WTC11 (cell line): ENCODE results near the gene CHRNA3. TPM values are rescaled to one million over a fixed set of nuclear protein-coding genes. Genes with fewer than 3 reads are reported as not detected.
A peak's percentile ranks its signal among the peaks of the same experiment; 100 is the strongest.

Source experiments
- ATAC-seq: fragments of 200-7000 bp; cut with Tn5 transposase; 2 replicates; pipeline ENCODE4 v1.10.0; 2021; ENCODE audit warnings: mild to moderate bottlenecking, moderate library complexity
- CTCF ChIA-PET: fragments of 300-600 bp; sonication (Branson Sonifier 250); formaldehyde crosslinking; loops from one replicate; lab custom pipeline; 2021; ENCODE audit warnings: antibody characterized with exemption; lab: Charles Lee
- POLR2A ChIA-PET: fragments of 350-600 bp; sonication (Branson Sonifier 250); formaldehyde crosslinking; loops from one replicate; lab custom pipeline; 2021; ENCODE audit warnings: antibody characterized with exemption; lab: Charles Lee
- DNase-seq: peaks from one replicate; pipeline ENCODE4 v3.0.0; 2021; ENCODE audit warnings: low spot score
- H3K27ac Mint-ChIP-seq: 2 replicates; pipeline ENCODE4 v1.8.0; 2021; ENCODE audit warnings: mixed read lengths
- H3K27me3 Mint-ChIP-seq: 2 replicates; pipeline ENCODE4 v1.8.0; 2021; ENCODE audit warnings: low read depth, mild to moderate bottlenecking, moderate library complexity, mixed read lengths
- H3K36me3 Mint-ChIP-seq: 2 replicates; pipeline ENCODE4 v1.8.0; 2021; ENCODE audit warnings: mixed read lengths
- H3K4me1 Mint-ChIP-seq: 2 replicates; pipeline ENCODE4 v1.8.0; 2022; ENCODE audit warnings: mixed read lengths
- H3K4me3 Mint-ChIP-seq: 2 replicates; pipeline ENCODE4 v1.8.0; 2021; ENCODE audit warnings: mild to moderate bottlenecking, moderate library complexity, mixed read lengths
- H3K9me3 Mint-ChIP-seq: 2 replicates; pipeline ENCODE4 v1.8.0; 2021; ENCODE audit warnings: mixed read lengths
- ATF1 ChIP-seq: sonication (generic); formaldehyde crosslinking; IDR thresholded peaks from 2 replicates; pipeline ENCODE4 v1.8.1; 2023; ENCODE audit warnings: mild to moderate bottlenecking, moderate library complexity, missing genetic modification reagents
- ATF6 ChIP-seq: sonication (generic); formaldehyde crosslinking; IDR thresholded peaks from 2 replicates; pipeline ENCODE4 v1.8.1; 2023; ENCODE audit warnings: mild to moderate bottlenecking, missing genetic modification reagents
- ELF4 ChIP-seq: sonication (generic); formaldehyde crosslinking; IDR thresholded peaks from 2 replicates; pipeline ENCODE4 v1.8.1; 2022; ENCODE audit warnings: low read depth, mild to moderate bottlenecking, moderate library complexity, missing genetic modification reagents
- ESRRA ChIP-seq: sonication (generic); formaldehyde crosslinking; IDR thresholded peaks from 2 replicates; pipeline ENCODE4 v1.8.1; 2022; ENCODE audit warnings: mild to moderate bottlenecking, missing genetic modification reagents, borderline replicate concordance
- ETV6 ChIP-seq: sonication (generic); formaldehyde crosslinking; IDR thresholded peaks from 2 replicates; pipeline ENCODE4 v1.8.1; 2022; ENCODE audit warnings: mild to moderate bottlenecking, missing genetic modification reagents
- FOXJ3 ChIP-seq: sonication (generic); formaldehyde crosslinking; IDR thresholded peaks from 2 replicates; pipeline ENCODE4 v1.9.0; 2021; ENCODE audit warnings: missing genetic modification reagents, mild to moderate bottlenecking, borderline replicate concordance
- FOXK1 ChIP-seq: sonication (generic); formaldehyde crosslinking; IDR thresholded peaks from 2 replicates; pipeline ENCODE4 v1.8.0; 2022; ENCODE audit warnings: mild to moderate bottlenecking, moderate library complexity, missing genetic modification reagents
- NR1H2 ChIP-seq: sonication (generic); formaldehyde crosslinking; IDR thresholded peaks from 2 replicates; pipeline ENCODE4 v1.9.0; 2021; ENCODE audit warnings: mild to moderate bottlenecking, moderate library complexity, missing genetic modification reagents
- PRRX2 ChIP-seq: fragments of 250-450 bp; sonication (Bioruptor Pico); IDR thresholded peaks from 2 replicates; pipeline ENCODE4 v1.8.0; 2021; ENCODE audit warnings: mild to moderate bottlenecking
- SMAD4 ChIP-seq: sonication (generic); formaldehyde crosslinking; IDR thresholded peaks from 2 replicates; pipeline ENCODE4 v1.8.0; 2022; ENCODE audit warnings: mild to moderate bottlenecking, missing genetic modification reagents
- SOX15 ChIP-seq: fragments of 250-450 bp; sonication (Bioruptor Pico); IDR thresholded peaks from 2 replicates; pipeline ENCODE4 v1.9.0; 2021; ENCODE audit warnings: mild to moderate bottlenecking
- SP1 ChIP-seq: sonication (generic); formaldehyde crosslinking; conservative IDR thresholded peaks from 2 replicates; pipeline ENCODE4 v1.8.1; 2022; ENCODE audit warnings: missing genetic modification reagents
- TP53 ChIP-seq: sonication (generic); formaldehyde crosslinking; IDR thresholded peaks from 2 replicates; pipeline ENCODE4 v1.8.1; 2023; ENCODE audit warnings: mild to moderate bottlenecking, missing genetic modification reagents
- ZBTB21 ChIP-seq: sonication (generic); formaldehyde crosslinking; IDR thresholded peaks from 2 replicates; pipeline ENCODE4 v1.8.1; 2023; ENCODE audit warnings: mild to moderate bottlenecking, missing genetic modification reagents, borderline replicate concordance
- ZNF138 ChIP-seq: sonication (generic); formaldehyde crosslinking; conservative IDR thresholded peaks from 2 replicates; pipeline ENCODE4 v1.8.1; 2022; ENCODE audit warnings: mild to moderate bottlenecking, moderate library complexity, missing genetic modification reagents
- total RNA-seq: library from RNA; stranded (reverse); gene quantifications from 3 replicates; pipeline ENCODE4 v1.2.3, GENCODE V29; 2021
- TF ChIP-seq, protein P1 (sequence below): sonication (generic); formaldehyde crosslinking; IDR thresholded peaks from 2 replicates; pipeline ENCODE4 v1.8.1; 2023; ENCODE audit warnings: mild to moderate bottlenecking, missing genetic modification reagents, borderline replicate concordance
- TF ChIP-seq, protein P2 (sequence below): sonication (generic); formaldehyde crosslinking; IDR thresholded peaks from 2 replicates; pipeline ENCODE4 v1.8.0; 2022; ENCODE audit warnings: mild to moderate bottlenecking, missing genetic modification reagents
- TF ChIP-seq, protein P3 (sequence below): sonication (generic); formaldehyde crosslinking; conservative IDR thresholded peaks from 2 replicates; pipeline ENCODE4 v1.8.1; 2022; ENCODE audit warnings: mild to moderate bottlenecking, missing genetic modification reagents
- TF ChIP-seq, protein P4 (sequence below): sonication (generic); formaldehyde crosslinking; IDR thresholded peaks from 2 replicates; pipeline ENCODE4 v1.8.1; 2023; ENCODE audit warnings: mild to moderate bottlenecking, moderate library complexity, missing genetic modification reagents

The CHRNA3 gene
- total RNA-seq, 1 experiment from 2014 or later: 4.4 TPM

- TF ChIP-seq ELF4 (no peak), SP1 (no peak), ETV6 (CRISPR knock-in tag) (no peak)
- TF ChIP-seq, protein P1, sequence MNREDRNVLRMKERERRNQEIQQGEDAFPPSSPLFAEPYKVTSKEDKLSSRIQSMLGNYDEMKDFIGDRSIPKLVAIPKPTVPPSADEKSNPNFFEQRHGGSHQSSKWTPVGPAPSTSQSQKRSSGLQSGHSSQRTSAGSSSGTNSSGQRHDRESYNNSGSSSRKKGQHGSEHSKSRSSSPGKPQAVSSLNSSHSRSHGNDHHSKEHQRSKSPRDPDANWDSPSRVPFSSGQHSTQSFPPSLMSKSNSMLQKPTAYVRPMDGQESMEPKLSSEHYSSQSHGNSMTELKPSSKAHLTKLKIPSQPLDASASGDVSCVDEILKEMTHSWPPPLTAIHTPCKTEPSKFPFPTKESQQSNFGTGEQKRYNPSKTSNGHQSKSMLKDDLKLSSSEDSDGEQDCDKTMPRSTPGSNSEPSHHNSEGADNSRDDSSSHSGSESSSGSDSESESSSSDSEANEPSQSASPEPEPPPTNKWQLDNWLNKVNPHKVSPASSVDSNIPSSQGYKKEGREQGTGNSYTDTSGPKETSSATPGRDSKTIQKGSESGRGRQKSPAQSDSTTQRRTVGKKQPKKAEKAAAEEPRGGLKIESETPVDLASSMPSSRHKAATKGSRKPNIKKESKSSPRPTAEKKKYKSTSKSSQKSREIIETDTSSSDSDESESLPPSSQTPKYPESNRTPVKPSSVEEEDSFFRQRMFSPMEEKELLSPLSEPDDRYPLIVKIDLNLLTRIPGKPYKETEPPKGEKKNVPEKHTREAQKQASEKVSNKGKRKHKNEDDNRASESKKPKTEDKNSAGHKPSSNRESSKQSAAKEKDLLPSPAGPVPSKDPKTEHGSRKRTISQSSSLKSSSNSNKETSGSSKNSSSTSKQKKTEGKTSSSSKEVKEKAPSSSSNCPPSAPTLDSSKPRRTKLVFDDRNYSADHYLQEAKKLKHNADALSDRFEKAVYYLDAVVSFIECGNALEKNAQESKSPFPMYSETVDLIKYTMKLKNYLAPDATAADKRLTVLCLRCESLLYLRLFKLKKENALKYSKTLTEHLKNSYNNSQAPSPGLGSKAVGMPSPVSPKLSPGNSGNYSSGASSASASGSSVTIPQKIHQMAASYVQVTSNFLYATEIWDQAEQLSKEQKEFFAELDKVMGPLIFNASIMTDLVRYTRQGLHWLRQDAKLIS (CRISPR knock-in tag): no peak
- Mint-ChIP-seq H3K4me1 (no peaks in the 10 kb centered on the region), H3K9me3 (peaks cover 33% of the 10 kb centered on the region), H3K27ac (peak overlapping the region; percentile 34; the same call in 1 of the 2 replicates), H3K4me3 (no peak overlapping the region), H3K36me3 (peaks cover 38% of the 10 kb centered on the region), H3K27me3 (peaks cover 27% of the 10 kb centered on the region)
- ChIA-PET CTCF (no interaction called here), POLR2A (no interaction called here)
- DNase-seq (no peak), ATAC-seq (no peak)
Measured at GRCh38 chr15:78603467-78603866, 17.3 kb downstream of the CHRNA3 start.

DNA sequence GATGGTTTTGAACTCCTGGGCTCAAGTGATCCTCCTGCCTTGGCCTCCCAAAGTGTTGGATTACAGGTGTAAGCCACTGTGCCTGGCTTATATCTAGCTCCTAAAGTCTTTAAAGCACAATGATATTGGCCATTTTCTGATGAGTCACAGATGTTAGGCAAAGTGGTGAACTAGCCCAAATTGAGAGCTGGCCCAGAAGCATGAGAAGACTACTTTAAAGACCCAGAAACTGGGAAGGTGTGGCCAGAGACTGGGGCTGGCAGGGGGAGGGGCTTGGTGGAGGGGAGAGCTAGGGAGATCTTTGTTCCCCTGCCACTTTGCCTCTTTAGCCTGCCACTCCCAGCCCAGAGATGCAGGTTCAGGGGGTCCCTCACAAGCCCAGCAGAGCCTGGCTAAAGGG is 21.6 kb downstream of the CHRNA3 start:
- no peak overlapping the region for H3K4me3 Mint-ChIP-seq
- peak; percentile 63 for ATAC-seq
- no peak for DNase-seq
- TF ChIP-seq, protein P2, sequence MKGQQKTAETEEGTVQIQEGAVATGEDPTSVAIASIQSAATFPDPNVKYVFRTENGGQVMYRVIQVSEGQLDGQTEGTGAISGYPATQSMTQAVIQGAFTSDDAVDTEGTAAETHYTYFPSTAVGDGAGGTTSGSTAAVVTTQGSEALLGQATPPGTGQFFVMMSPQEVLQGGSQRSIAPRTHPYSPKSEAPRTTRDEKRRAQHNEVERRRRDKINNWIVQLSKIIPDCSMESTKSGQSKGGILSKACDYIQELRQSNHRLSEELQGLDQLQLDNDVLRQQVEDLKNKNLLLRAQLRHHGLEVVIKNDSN (CRISPR knock-in tag): no peak
- TF ChIP-seq PRRX2 (CRISPR knock-in tag) (no peak), FOXJ3 (CRISPR knock-in tag) (no peak), ESRRA (CRISPR knock-in tag) (no peak), ATF6 (CRISPR knock-in tag) (no peak), TP53 (CRISPR knock-in tag) (no peak)
- peaks cover 1% of the 10 kb centered on the region; the same call in 1 of the 2 replicates for H3K27me3 Mint-ChIP-seq
- no peaks in the 10 kb centered on the region for H3K4me1 Mint-ChIP-seq
- H3K27ac Mint-ChIP-seq: no peak overlapping the region
- H3K36me3 Mint-ChIP-seq: peaks cover 15% of the 10 kb centered on the region
- ChIA-PET POLR2A (no interaction called here), CTCF (interaction anchor here (0.7 kb wide), 1 partner anchor 24 kb away, joined by 5 read pairs; no protein-coding TSS in a partner anchor)
- peaks cover 3% of the 10 kb centered on the region; the same call in 1 of the 2 replicates for H3K9me3 Mint-ChIP-seq

DNA sequence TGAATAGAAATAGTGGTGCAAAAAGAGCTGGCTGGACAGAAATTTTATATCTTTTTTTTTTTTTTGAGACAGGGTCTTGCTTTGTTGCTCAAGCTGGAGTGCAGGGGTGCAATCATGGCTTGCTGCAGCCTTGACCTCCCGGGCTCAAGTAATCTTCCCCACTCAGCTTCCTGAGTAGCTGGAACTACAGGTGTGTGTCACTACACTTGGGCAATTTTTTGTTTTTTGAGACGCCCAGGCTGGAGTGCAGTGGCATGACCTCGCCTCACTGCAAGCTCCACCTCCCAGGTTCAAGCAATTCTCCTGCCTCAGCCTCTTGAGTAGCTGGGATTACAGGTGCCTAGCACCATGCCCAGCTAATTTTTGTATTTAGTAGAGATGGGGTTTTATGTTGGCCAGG is 22.4 kb downstream of the CHRNA3 start:
- no peak overlapping the region for H3K27ac Mint-ChIP-seq
- TF ChIP-seq SOX15 (CRISPR knock-in tag) (no peak), FOXK1 (no peak), NR1H2 (CRISPR knock-in tag) (no peak), ZNF138 (CRISPR knock-in tag) (no peak), SMAD4 (CRISPR knock-in tag) (no peak), FOXJ3 (CRISPR knock-in tag) (no peak), ZBTB21 (no peak), ATF1 (CRISPR knock-in tag) (no peak), ESRRA (CRISPR knock-in tag) (no peak)
- TF ChIP-seq, protein P3, sequence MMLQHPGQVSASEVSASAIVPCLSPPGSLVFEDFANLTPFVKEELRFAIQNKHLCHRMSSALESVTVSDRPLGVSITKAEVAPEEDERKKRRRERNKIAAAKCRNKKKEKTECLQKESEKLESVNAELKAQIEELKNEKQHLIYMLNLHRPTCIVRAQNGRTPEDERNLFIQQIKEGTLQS: no peak
- TF ChIP-seq, protein P4, sequence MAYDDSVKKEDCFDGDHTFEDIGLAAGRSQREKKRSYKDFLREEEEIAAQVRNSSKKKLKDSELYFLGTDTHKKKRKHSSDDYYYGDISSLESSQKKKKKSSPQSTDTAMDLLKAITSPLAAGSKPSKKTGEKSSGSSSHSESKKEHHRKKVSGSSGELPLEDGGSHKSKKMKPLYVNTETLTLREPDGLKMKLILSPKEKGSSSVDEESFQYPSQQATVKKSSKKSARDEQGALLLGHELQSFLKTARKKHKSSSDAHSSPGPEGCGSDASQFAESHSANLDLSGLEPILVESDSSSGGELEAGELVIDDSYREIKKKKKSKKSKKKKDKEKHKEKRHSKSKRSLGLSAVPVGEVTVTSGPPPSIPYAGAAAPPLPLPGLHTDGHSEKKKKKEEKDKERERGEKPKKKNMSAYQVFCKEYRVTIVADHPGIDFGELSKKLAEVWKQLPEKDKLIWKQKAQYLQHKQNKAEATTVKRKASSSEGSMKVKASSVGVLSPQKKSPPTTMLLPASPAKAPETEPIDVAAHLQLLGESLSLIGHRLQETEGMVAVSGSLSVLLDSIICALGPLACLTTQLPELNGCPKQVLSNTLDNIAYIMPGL (CRISPR knock-in tag): no peak
- TF ChIP-seq, all 79 proteins: peak for 0
- POLR2A ChIA-PET: no interaction called here
- Mint-ChIP-seq H3K9me3 (peaks cover 3% of the 10 kb centered on the region; the same call in 1 of the 2 replicates), H3K4me1 (no peaks in the 10 kb centered on the region), H3K4me3 (no peak overlapping the region), H3K27me3 (no peaks in the 10 kb centered on the region), H3K36me3 (peaks cover 15% of the 10 kb centered on the region)
- CTCF ChIA-PET: interaction anchor here (0.6 to 0.7 kb wide), 2 partner anchors 18 to 24 kb away, joined by 3 to 5 read pairs; no protein-coding TSS in a partner anchor
- ATAC-seq (no peak), DNase-seq (no peak)
